Chondrocyte (in vitro differentiated cells): ENCODE measurements around the gene ADAM12. TPM values are rescaled to one million over a fixed set of nuclear protein-coding genes. Genes with fewer than 3 reads are reported as not detected.
A peak's percentile ranks its signal among the peaks of the same experiment; 100 is the strongest.

Experiments used
- DNase-seq: peaks from one replicate; pipeline ENCODE4 v3.0.0; 2021; ENCODE audit warnings: mixed read lengths, low spot score
- H3K27ac Mint-ChIP-seq: one replicate; pipeline ENCODE4 v1.8.0; 2021; ENCODE audit warnings: mild to moderate bottlenecking, moderate library complexity, mixed read lengths; ENCODE audit not compliant: unreplicated experiment
- H3K27me3 Mint-ChIP-seq: 2 replicates; pipeline ENCODE4 v1.8.0; 2021; ENCODE audit warnings: low read depth, mixed read lengths
- H3K36me3 Mint-ChIP-seq: 2 replicates; pipeline ENCODE4 v1.8.0; 2021; ENCODE audit warnings: low read depth, mixed read lengths
- H3K4me1 Mint-ChIP-seq: 2 replicates; pipeline ENCODE4 v1.8.0; 2021; ENCODE audit warnings: low read depth, mild to moderate bottlenecking, mixed read lengths
- H3K4me3 Mint-ChIP-seq: one replicate; pipeline ENCODE4 v1.8.0; 2021; ENCODE audit warnings: mild to moderate bottlenecking, moderate library complexity, mixed read lengths; ENCODE audit not compliant: unreplicated experiment
- H3K9me3 Mint-ChIP-seq: 2 replicates; pipeline ENCODE4 v1.8.0; 2021; ENCODE audit warnings: low read depth, mixed read lengths
- total RNA-seq: library from RNA; stranded (reverse); gene quantifications from 3 replicates; pipeline ENCODE4 v1.2.1, GENCODE V29; 2021
- TF ChIP-seq, protein P1 (sequence below): fragments of 200-600 bp; sonication (generic); IDR thresholded peaks from 2 replicates; pipeline ENCODE4 v1.5.0; 2021; ENCODE audit warnings: antibody characterized with exemption, mild to moderate bottlenecking, moderate library complexity

Gene ADAM12
- total RNA-seq, 1 donor from 2014 or later: 175 TPM

DNA sequence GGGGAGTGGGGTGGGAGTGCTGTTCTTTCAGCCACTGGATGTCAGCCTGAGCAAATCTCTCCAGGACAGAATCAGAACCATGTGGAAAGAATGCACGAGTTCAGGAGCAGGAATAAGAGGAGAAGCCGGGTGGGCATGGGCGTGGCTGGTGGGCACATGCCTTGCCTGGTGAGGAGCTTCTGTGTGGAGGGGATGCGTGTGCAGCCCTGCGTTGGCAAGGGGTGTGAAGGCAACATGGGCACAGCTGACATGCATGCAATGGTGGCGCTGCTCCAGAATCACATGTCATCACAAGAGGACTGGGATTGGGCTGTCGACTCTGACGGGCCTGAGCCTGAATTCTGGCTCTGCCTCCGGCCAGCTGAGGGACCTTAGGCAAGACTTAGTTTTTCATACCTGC lies 162.1 kb downstream of the ADAM12 start:
- H3K27ac Mint-ChIP-seq: no peak overlapping the region
- TF ChIP-seq, protein P1, sequence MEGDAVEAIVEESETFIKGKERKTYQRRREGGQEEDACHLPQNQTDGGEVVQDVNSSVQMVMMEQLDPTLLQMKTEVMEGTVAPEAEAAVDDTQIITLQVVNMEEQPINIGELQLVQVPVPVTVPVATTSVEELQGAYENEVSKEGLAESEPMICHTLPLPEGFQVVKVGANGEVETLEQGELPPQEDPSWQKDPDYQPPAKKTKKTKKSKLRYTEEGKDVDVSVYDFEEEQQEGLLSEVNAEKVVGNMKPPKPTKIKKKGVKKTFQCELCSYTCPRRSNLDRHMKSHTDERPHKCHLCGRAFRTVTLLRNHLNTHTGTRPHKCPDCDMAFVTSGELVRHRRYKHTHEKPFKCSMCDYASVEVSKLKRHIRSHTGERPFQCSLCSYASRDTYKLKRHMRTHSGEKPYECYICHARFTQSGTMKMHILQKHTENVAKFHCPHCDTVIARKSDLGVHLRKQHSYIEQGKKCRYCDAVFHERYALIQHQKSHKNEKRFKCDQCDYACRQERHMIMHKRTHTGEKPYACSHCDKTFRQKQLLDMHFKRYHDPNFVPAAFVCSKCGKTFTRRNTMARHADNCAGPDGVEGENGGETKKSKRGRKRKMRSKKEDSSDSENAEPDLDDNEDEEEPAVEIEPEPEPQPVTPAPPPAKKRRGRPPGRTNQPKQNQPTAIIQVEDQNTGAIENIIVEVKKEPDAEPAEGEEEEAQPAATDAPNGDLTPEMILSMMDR: no peak
- H3K4me3 Mint-ChIP-seq: no peak overlapping the region
- peaks cover 33% of the 10 kb centered on the region for H3K4me1 Mint-ChIP-seq
- no peaks in the 10 kb centered on the region for H3K9me3 Mint-ChIP-seq
- H3K27me3 Mint-ChIP-seq: no peaks in the 10 kb centered on the region
- no peaks in the 10 kb centered on the region for H3K36me3 Mint-ChIP-seq
- no peak for DNase-seq

DNA sequence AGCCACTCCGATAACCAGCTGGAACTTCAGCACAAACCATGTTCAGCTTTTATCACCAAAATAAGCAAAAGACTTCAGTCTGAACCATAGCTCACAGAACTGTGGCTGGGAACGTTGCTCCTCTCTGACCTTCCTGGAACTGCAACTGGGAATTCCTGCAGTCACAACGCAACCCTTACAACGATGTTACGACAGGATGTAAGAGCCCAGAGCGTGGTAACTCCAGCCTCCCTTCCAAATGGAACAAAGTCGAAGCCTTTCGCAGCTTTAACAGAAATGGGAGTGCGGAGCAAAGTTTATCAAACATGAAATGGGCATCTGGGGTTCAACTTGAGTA lies 162.6 kb downstream of the ADAM12 start:
- peak overlapping the region; percentile 39 for H3K27ac Mint-ChIP-seq
- peaks cover 2% of the 10 kb centered on the region for H3K36me3 Mint-ChIP-seq
- TF ChIP-seq, protein P1: no peak
- DNase-seq: no peak
- peaks cover 33% of the 10 kb centered on the region for H3K4me1 Mint-ChIP-seq
- H3K27me3 Mint-ChIP-seq: no peaks in the 10 kb centered on the region
- no peak overlapping the region for H3K4me3 Mint-ChIP-seq
- no peaks in the 10 kb centered on the region for H3K9me3 Mint-ChIP-seq

DNA sequence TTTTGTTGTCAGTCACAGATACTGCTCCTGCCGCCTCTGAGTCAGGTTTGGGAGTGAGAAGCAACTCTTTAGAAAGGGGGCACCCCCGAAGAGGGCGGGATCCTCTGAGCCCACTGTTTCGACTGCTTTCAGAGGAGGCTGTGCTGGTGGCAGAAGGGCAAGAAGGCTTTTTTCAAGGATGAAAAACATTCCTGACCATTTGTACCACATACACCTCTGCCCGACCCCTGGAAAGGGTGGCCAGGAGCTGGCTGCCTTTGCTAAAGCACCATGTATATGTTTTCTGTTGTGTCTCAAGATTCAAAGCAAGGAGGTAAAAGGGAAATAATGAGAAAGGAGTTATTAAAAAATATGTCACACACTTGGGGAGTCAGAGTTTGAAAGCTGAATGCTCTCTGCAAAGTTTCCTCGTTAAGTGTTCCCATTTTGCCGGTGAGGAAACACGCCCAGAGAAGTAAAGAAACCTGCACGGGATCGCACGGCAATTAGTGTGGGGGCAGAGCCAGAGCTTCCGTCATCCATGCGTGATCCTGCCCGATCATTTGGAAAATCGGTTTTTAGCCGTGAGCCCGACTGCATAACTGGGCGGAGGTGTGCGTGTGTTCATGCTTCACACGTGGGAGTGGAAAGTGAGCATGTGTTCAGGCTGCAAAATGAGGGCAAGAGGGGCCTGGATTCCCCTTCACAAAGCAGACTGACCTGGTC lies 163.2 kb downstream of the ADAM12 start:
- peak overlapping the region; percentile 24 for H3K27ac Mint-ChIP-seq
- no peak overlapping the region for H3K4me3 Mint-ChIP-seq
- peaks cover 4% of the 10 kb centered on the region for H3K36me3 Mint-ChIP-seq
- DNase-seq: no peak
- H3K4me1 Mint-ChIP-seq: peaks cover 29% of the 10 kb centered on the region
- TF ChIP-seq, protein P1: no peak
- H3K27me3 Mint-ChIP-seq: no peaks in the 10 kb centered on the region
- H3K9me3 Mint-ChIP-seq: no peaks in the 10 kb centered on the region

DNA sequence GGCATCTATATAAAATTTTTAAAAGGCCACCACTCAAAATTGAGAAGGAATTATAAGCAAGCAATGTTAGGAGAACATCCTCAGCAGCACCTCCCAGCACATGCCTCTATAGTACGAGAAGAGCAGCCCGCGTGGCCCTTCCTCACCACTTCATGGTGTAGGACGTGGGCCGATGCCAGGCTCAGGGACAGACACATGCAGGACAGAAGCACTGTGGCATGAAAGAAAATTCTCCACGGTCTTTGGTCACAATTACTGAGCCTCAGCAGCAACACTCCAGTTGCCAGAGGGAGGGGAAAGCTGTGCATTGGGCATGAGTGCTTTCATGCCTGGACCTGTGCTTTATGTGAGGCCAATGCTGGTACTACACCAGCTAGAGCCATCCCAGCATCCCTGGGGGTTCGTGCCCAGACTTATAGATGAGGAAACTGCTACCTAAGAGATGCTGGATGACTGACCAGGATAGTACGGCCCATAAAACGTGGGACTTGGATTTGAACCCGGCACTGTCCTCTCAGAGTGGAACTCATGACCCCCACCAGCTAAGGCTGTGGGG lies 164.7 kb downstream of the ADAM12 start:
- TF ChIP-seq, protein P1: no peak
- DNase-seq: no peak
- H3K27ac Mint-ChIP-seq: peak overlapping the region; percentile 14
- H3K9me3 Mint-ChIP-seq: no peaks in the 10 kb centered on the region
- no peak overlapping the region for H3K4me3 Mint-ChIP-seq
- H3K4me1 Mint-ChIP-seq: peaks cover 24% of the 10 kb centered on the region
- peaks cover 6% of the 10 kb centered on the region for H3K36me3 Mint-ChIP-seq
- no peaks in the 10 kb centered on the region for H3K27me3 Mint-ChIP-seq

GRCh38 chr10:126222736-126223511 lies 165.4 kb downstream of the ADAM12 start:
- Mint-ChIP-seq H3K4me1 (peaks cover 24% of the 10 kb centered on the region), H3K27ac (peak overlapping the region; percentile 14), H3K9me3 (no peaks in the 10 kb centered on the region), H3K4me3 (no peak overlapping the region), H3K27me3 (no peaks in the 10 kb centered on the region), H3K36me3 (peaks cover 8% of the 10 kb centered on the region)
- no peak for DNase-seq
- TF ChIP-seq, protein P1: no peak
